HepG2 (cell line): Measurements from ENCODE around the gene ATG2B. TPM values are rescaled to one million over a fixed set of nuclear protein-coding genes. Genes with fewer than 3 reads are reported as not detected.

ENCODE experiments used
- ATAC-seq: fragments of 200-7000 bp; cut with Tn5 transposase; 3 replicates; pipeline ENCODE4 v1.9.1; 2020; ENCODE audit warnings: mild to moderate bottlenecking, moderate library complexity
- BruUV-seq: library from RNA; stranded (reverse); fragments of 400-500 nt; replicated peaks from 2 replicates; lab custom pipeline; 2021; lab: Mats Ljungman, UMichigan
- CTCF ChIA-PET: fragments of 300-600 bp; formaldehyde crosslinking; extraction: SDS; loops from one replicate; lab custom pipeline; 2021; ENCODE audit warnings: low total read pairs, inconsistent platforms, low intra/inter-chr PET ratio; lab: Yijun Ruan, JAX
- POLR2A ChIA-PET: fragments of 350-600 bp; sonication (Branson Sonifier 250); formaldehyde crosslinking; loops from one replicate; lab custom pipeline; 2020; ENCODE audit warnings: antibody characterized with exemption, inconsistent platforms; lab: Yijun Ruan, JAX
- DNase-seq: peaks from one replicate; pipeline ENCODE4 v3.0.0-alpha.2; 2015; ENCODE audit warnings: low spot score
- FAIRE-seq: peaks from 3 replicates; lab custom pipeline; 2011; peaks lifted over from hg19 to GRCh38; lab: Jason Lieb, UNC
- H2AFZ ChIP-seq: one replicate; pipeline ENCODE4 v1.6.1; 2011; ENCODE audit warnings: low read length, inconsistent platforms
- H3K27ac ChIP-seq: fragments of 300-600 bp; 3 replicates; pipeline ENCODE4 v1.8.0; 2011; ENCODE audit warnings: mixed run types, mild to moderate bottlenecking, mixed read lengths, low read length, inconsistent platforms; ENCODE audit not compliant: insufficient read depth; ENCODE audit errors: extremely low read length
- H3K27me3 ChIP-seq, 2 experiments: fragments of 200-600 bp in 1 of 2; 2 replicates in 1 of 2; 3 replicates in 1 of 2; pipeline versions ENCODE4 v1.6.0 to v1.8.0; 2011; ENCODE audit warnings: low read length in 2 of 2, mild to moderate bottlenecking in 2 of 2, moderate library complexity in 2 of 2, inconsistent platforms in 1 of 2; ENCODE audit not compliant: insufficient read depth in 2 of 2, control insufficient read depth in 1 of 2
- H3K36me3 ChIP-seq, 2 experiments: fragments of 200-600 bp in 1 of 2; replicated peaks in 1 of 2; 2 replicates in 1 of 2; 3 replicates in 1 of 2; pipeline versions ENCODE4 v1.5.1 to v1.8.0; 2011; ENCODE audit warnings: low read length in 2 of 2, inconsistent platforms in 1 of 2; ENCODE audit not compliant: insufficient read depth in 2 of 2, control insufficient read depth in 1 of 2
- H3K4me1 ChIP-seq: 2 replicates; pipeline ENCODE4 v1.5.1; 2012; ENCODE audit warnings: low read length, inconsistent platforms; ENCODE audit not compliant: insufficient read depth
- H3K4me2 ChIP-seq: 2 replicates; pipeline ENCODE4 v1.6.0; 2011; ENCODE audit warnings: low read depth, low read length, inconsistent platforms
- H3K4me3 ChIP-seq, 3 experiments: fragments of 200-600 bp in 1 of 3; sonication (generic), shearing (Covaris generic) in 1 of 3; replicated peaks in 1 of 3; 2 replicates each; pipeline ENCODE4 v1.5.1; 2011 to 2016; ENCODE audit warnings: low read length in 3 of 3, inconsistent platforms in 2 of 3, low read depth in 2 of 3, mild to moderate bottlenecking in 2 of 3, control low read depth in 1 of 3, mixed read lengths in 1 of 3; ENCODE audit not compliant: insufficient read depth in 1 of 3
- H3K79me2 ChIP-seq: one replicate; pipeline ENCODE4 v1.6.1; 2011; ENCODE audit warnings: low read length, inconsistent platforms; ENCODE audit not compliant: insufficient read depth
- H3K9ac ChIP-seq: 2 replicates; pipeline ENCODE4 v1.6.0; 2011; ENCODE audit warnings: mild to moderate bottlenecking, low read depth, low read length, inconsistent platforms; ENCODE audit not compliant: insufficient read depth
- H3K9me3 ChIP-seq: 2 replicates; pipeline ENCODE4 v1.5.1; 2012; ENCODE audit warnings: mild to moderate bottlenecking, low read length
- H4K20me1 ChIP-seq: 2 replicates; pipeline ENCODE4 v1.6.0; 2011; ENCODE audit warnings: inconsistent platforms, mild to moderate bottlenecking, low read length, moderate library complexity; ENCODE audit not compliant: insufficient read depth
- E2F2 ChIP-seq: sonication (generic); formaldehyde crosslinking; IDR thresholded peaks from 2 replicates; pipeline ENCODE4 v1.4.0; 2020; ENCODE audit warnings: missing genetic modification reagents, borderline replicate concordance
- GATAD1 ChIP-seq: IDR thresholded peaks from 2 replicates; pipeline ENCODE4 v1.6.1; 2016; ENCODE audit warnings: missing genetic modification reagents, missing compliant biosample characterization
- GTF2F1 ChIP-seq: fragments of 150-350 bp; IDR thresholded peaks from 2 replicates; pipeline ENCODE4 v1.6.1; 2014; ENCODE audit warnings: low read length
- ZNF263 ChIP-seq: sonication (generic); formaldehyde crosslinking; IDR thresholded peaks from 2 replicates; pipeline ENCODE4 v1.4.0; 2020; ENCODE audit warnings: missing genetic modification reagents
- ZNF607 ChIP-seq: sonication (generic); formaldehyde crosslinking; IDR thresholded peaks from 2 replicates; pipeline ENCODE4 v1.5.1; 2020; ENCODE audit warnings: missing genetic modification reagents, mild to moderate bottlenecking, borderline replicate concordance
- ZSCAN30 ChIP-seq: sonication (generic); formaldehyde crosslinking; IDR thresholded peaks from 2 replicates; pipeline ENCODE4 v1.5.0; 2020; ENCODE audit warnings: mild to moderate bottlenecking, missing genetic modification reagents
- WGBS: methylation state at CpG from one replicate; pipeline ENCODE4 v1.1.6; 2017; ENCODE audit warnings: low lambda C conversion rate; 5-methylcytosine and 5-hydroxymethylcytosine counted together
- in situ Hi-C: cut with HindIII; loops from 2 replicates; pipeline ENCODE4 v1.10.0; 2017; ENCODE audit warnings: low pct_unique_long_range_greater_than_20kb; ENCODE audit not compliant: extremely low pct_ligation_motif_present
- intact Hi-C: fragments of 100-400 bp; cut with micrococcal nuclease; formaldehyde crosslinking; loops from one replicate; pipeline ENCODE4 v1.10.0; 2022; ENCODE audit not compliant: unreplicated experiment
- polyA plus RNA-seq, 8 experiments: library from polyadenylated mRNA; depleted of rRNA in 3 of 8; stranded (reverse) in 7 of 8; unstranded in 1 of 8; fragments of >200 nt; fragmentation: Illumina TruSeq in 4 of 8; extraction: Trizol in 4 of 8; gene quantifications; 2 replicates each; pipeline versions ENCODE4 v1.2.1 to v1.2.3, GENCODE V29; 2011 to 2016; ENCODE audit warnings: low read depth in 4 of 8, missing spikeins in 1 of 8, mixed read lengths in 1 of 8; ENCODE audit not compliant: insufficient read depth in 1 of 8
- total RNA-seq, 5 experiments: library from RNA; depleted of rRNA; stranded (reverse); fragments of >200 nt; fragmentation: Illumina TruSeq; extraction: Trizol; gene quantifications; 2 replicates each; pipeline ENCODE4 v1.2.3, GENCODE V29; 2016; ENCODE audit warnings: low read depth in 1 of 5
- TF ChIP-seq, protein P1 (sequence below): sonication (generic); formaldehyde crosslinking; IDR thresholded peaks from 2 replicates; pipeline ENCODE4 v1.4.0; 2020; ENCODE audit warnings: missing genetic modification reagents
- TF ChIP-seq, protein P2 (sequence below): sonication (generic); formaldehyde crosslinking; IDR thresholded peaks from 2 replicates; pipeline ENCODE4 v1.5.0; 2020; ENCODE audit warnings: mild to moderate bottlenecking, missing genetic modification reagents, moderate library complexity

Gene ATG2B
- total and polyA plus RNA-seq, 2 of the 13 experiments (the other 11 are each of a cell fraction or from before 2014, with no cell fraction given) = 7.4 to 7.5 TPM

DNA sequence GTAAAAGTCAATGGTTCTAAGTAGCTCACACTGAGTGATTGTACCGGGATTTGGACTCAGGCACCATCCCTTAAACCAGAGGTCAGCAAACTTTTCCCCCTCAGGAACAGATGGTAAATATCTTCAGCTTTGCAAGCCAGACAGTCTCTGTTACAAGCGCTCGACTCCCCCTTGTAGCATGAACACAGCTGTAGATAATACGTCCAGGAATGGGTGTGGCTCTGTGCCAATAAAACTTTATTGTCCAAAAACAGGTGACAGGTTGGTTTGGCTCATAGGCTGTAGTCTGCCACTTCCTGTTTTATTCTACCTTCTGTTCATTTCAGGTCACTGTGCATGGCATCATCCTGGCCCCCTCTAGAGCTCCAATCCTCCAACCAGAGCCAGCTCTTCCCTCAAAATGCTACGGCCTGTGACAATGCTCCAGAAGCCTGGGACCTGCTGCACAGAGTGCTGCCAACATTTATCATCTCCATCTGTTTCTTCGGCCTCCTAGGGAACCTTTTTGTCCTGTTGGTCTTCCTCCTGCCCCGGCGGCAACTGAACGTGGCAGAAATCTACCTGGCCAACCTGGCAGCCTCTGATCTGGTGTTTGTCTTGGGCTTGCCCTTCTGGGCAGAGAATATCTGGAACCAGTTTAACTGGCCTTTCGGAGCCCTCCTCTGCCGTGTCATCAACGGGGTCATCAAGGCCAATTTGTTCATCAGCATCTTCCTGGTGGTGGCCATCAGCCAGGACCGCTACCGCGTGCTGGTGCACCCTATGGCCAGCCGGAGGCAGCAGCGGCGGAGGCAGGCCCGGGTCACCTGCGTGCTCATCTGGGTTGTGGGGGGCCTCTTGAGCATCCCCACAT lies 99.6 kb downstream of the ATG2B start (continued):
- TF ChIP-seq E2F2 (CRISPR knock-in tag) = no peak
- TF ChIP-seq ZNF607 (CRISPR knock-in tag) = no peak
- no peak for TF ChIP-seq GATAD1 (CRISPR knock-in tag)
- no peak for TF ChIP-seq ZSCAN30 (CRISPR knock-in tag)
- TF ChIP-seq, protein P1, sequence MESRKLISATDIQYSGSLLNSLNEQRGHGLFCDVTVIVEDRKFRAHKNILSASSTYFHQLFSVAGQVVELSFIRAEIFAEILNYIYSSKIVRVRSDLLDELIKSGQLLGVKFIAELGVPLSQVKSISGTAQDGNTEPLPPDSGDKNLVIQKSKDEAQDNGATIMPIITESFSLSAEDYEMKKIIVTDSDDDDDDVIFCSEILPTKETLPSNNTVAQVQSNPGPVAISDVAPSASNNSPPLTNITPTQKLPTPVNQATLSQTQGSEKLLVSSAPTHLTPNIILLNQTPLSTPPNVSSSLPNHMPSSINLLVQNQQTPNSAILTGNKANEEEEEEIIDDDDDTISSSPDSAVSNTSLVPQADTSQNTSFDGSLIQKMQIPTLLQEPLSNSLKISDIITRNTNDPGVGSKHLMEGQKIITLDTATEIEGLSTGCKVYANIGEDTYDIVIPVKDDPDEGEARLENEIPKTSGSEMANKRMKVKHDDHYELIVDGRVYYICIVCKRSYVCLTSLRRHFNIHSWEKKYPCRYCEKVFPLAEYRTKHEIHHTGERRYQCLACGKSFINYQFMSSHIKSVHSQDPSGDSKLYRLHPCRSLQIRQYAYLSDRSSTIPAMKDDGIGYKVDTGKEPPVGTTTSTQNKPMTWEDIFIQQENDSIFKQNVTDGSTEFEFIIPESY = peak; percentile 82
- TF ChIP-seq, all 625 proteins: peak for 2

DNA sequence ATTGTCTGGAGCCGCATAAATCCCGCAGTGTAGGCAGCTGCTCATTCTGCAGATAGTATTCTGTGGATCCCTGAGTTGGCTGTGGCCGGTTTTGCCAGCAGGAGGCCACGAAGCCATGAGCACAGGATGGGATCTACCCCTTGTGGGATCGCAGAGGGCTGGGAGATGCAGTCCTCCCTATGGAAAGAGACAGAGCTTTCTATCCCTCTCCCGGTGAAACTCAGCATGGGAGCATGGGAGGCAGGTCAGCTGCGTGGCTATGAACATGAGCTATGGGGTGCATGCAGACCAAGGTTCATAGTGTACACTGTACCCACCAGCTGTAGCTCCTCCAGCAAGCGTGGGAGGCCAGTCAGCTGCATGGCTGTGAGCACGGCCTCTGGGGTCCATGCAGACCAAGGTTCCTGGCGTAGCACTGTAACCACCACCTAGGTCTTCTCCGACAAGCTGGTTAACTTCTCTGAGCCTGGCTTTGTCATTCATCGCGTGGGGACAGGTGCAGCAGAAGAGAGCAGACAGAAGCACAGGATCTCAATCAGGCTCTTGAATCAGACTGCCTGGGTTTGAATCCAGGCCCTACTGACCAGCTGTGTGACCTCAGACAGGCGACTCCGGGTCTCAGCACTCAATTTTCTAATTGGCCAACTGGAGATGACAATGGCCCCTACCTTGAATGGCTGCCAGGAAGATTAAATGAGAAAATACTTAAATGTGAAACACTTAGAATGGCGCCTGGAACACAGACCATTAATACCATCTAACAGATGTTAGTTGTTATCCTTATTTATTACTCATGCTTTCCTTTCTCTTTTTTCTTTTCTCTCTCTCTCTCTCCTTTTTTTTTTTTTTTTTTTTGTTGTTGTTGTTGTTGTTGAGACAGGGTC lies 101.1 kb downstream of the ATG2B start:
- H2AFZ ChIP-seq = no peak overlapping the region
- in situ Hi-C loops = no loop called here
- BruUV-seq = no TSS peak
- H3K9me3 ChIP-seq = no peaks in the 10 kb centered on the region
- FAIRE-seq (no peak), ATAC-seq (peak; percentile 88), DNase-seq (no peak)
- H3K4me2 ChIP-seq = no peak overlapping the region
- no peaks in the 10 kb centered on the region for H3K4me1 ChIP-seq
- peak; percentile 68; the same call in 1 of the 2 replicates for TF ChIP-seq ZNF263 (CRISPR knock-in tag)
- TF ChIP-seq, protein P2, sequence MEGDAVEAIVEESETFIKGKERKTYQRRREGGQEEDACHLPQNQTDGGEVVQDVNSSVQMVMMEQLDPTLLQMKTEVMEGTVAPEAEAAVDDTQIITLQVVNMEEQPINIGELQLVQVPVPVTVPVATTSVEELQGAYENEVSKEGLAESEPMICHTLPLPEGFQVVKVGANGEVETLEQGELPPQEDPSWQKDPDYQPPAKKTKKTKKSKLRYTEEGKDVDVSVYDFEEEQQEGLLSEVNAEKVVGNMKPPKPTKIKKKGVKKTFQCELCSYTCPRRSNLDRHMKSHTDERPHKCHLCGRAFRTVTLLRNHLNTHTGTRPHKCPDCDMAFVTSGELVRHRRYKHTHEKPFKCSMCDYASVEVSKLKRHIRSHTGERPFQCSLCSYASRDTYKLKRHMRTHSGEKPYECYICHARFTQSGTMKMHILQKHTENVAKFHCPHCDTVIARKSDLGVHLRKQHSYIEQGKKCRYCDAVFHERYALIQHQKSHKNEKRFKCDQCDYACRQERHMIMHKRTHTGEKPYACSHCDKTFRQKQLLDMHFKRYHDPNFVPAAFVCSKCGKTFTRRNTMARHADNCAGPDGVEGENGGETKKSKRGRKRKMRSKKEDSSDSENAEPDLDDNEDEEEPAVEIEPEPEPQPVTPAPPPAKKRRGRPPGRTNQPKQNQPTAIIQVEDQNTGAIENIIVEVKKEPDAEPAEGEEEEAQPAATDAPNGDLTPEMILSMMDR (CRISPR knock-in tag) = 0 out of 2 replicates have a peak, but pooled peaks have one; percentile 10
- no peak for TF ChIP-seq GTF2F1
- H3K36me3 ChIP-seq = no peaks in the 10 kb centered on the region
- ChIA-PET CTCF (interaction anchor here (1.1 kb wide), 1 partner anchor 13 kb away, joined by 3 read pairs; no protein-coding TSS in a partner anchor), POLR2A (no interaction called here)
- no peak overlapping the region for H3K9ac ChIP-seq
- intact Hi-C loops = loop anchor here (10.0 kb wide), 1 partner anchor 57 kb away; the partner anchor contains the start of gene BDKRB2
- H3K4me3 ChIP-seq = no peak overlapping the region
- H4K20me1 ChIP-seq = no peaks in the 10 kb centered on the region
- 34% methylated on average over 5 of the region's 16 CpGs for WGBS
- no peaks in the 10 kb centered on the region for H3K79me2 ChIP-seq
- peaks cover 1 to 18% of the 10 kb centered on the region in 2 experiments; a peak in 3 of 5 replicates for H3K27me3 ChIP-seq
- H3K27ac ChIP-seq = no peak overlapping the region
